Measurements from ENCODE around the gene DOK3. TPM values are rescaled to one million over a fixed set of nuclear protein-coding genes. Genes with fewer than 3 reads are reported as not detected.
A peak's percentile ranks its signal among the peaks of the same experiment; 100 is the strongest.

The DOK3 gene
- total and polyA plus RNA-seq, 2 of the 13 experiments (the other 11 are each of a cell fraction or from before 2014, with no cell fraction given) = 1.4 to 1.5 TPM

- TF ChIP-seq POLR2G (IDR thresholded peaks at IDR 0.05; ENCODE audit: low read depth, low read length) (0 out of 2 replicates have a peak, but pooled peaks have one; percentile 28), REXO4 (CRISPR knock-in tag; IDR thresholded peaks at IDR 0.05; ENCODE audit: borderline replicate concordance) (no peak), ZNF510 (CRISPR knock-in tag; IDR thresholded peaks at IDR 0.05; ENCODE audit: low read depth) (no peak), HNRNPH1 (optimal IDR thresholded peaks at IDR 0.05; ENCODE audit: low read depth, low read length) (no peak), ZFAT (CRISPR knock-in tag; conservative IDR thresholded peaks at IDR 0.05) (0 out of 2 replicates have a peak, but pooled peaks have one; percentile 2), RBM39 (IDR thresholded peaks at IDR 0.05; ENCODE audit: low read depth, low read length, poor library complexity, severe bottlenecking) (peak; percentile 85), RFX5 (IDR thresholded peaks at IDR 0.05; ENCODE audit: low read depth, low read length) (peak; percentile 67; the same call in 1 of the 2 replicates), JUN (CRISPR knock-in tag; IDR thresholded peaks at IDR 0.05) (peak; percentile 56; the same call in 1 of the 2 replicates), ETV6 (CRISPR knock-in tag; conservative IDR thresholded peaks at IDR 0.05) (no peak), ZNF660 (CRISPR knock-in tag; IDR thresholded peaks at IDR 0.05; ENCODE audit: borderline replicate concordance, low read depth) (no peak), HNF4A (CRISPR knock-in tag; IDR thresholded peaks at IDR 0.05) (peak; percentile 12; the same call in 1 of the 2 replicates)
- TF ChIP-seq, protein P1, sequence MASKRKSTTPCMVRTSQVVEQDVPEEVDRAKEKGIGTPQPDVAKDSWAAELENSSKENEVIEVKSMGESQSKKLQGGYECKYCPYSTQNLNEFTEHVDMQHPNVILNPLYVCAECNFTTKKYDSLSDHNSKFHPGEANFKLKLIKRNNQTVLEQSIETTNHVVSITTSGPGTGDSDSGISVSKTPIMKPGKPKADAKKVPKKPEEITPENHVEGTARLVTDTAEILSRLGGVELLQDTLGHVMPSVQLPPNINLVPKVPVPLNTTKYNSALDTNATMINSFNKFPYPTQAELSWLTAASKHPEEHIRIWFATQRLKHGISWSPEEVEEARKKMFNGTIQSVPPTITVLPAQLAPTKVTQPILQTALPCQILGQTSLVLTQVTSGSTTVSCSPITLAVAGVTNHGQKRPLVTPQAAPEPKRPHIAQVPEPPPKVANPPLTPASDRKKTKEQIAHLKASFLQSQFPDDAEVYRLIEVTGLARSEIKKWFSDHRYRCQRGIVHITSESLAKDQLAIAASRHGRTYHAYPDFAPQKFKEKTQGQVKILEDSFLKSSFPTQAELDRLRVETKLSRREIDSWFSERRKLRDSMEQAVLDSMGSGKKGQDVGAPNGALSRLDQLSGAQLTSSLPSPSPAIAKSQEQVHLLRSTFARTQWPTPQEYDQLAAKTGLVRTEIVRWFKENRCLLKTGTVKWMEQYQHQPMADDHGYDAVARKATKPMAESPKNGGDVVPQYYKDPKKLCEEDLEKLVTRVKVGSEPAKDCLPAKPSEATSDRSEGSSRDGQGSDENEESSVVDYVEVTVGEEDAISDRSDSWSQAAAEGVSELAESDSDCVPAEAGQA (IDR thresholded peaks at IDR 0.05; ENCODE audit: low read depth) = peak; percentile 79
- TF ChIP-seq, protein P1 (CRISPR knock-in tag; IDR thresholded peaks at IDR 0.05; ENCODE audit: borderline replicate concordance) = no peak
- TF ChIP-seq, protein P2, sequence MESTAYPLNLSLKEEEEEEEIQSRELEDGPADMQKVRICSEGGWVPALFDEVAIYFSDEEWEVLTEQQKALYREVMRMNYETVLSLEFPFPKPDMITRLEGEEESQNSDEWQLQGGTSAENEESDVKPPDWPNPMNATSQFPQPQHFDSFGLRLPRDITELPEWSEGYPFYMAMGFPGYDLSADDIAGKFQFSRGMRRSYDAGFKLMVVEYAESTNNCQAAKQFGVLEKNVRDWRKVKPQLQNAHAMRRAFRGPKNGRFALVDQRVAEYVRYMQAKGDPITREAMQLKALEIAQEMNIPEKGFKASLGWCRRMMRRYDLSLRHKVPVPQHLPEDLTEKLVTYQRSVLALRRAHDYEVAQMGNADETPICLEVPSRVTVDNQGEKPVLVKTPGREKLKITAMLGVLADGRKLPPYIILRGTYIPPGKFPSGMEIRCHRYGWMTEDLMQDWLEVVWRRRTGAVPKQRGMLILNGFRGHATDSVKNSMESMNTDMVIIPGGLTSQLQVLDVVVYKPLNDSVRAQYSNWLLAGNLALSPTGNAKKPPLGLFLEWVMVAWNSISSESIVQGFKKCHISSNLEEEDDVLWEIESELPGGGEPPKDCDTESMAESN (CRISPR knock-in tag; conservative IDR thresholded peaks at IDR 0.05) = 0 out of 2 replicates have a peak, but pooled peaks have one; percentile 46
- TF ChIP-seq, protein P3, sequence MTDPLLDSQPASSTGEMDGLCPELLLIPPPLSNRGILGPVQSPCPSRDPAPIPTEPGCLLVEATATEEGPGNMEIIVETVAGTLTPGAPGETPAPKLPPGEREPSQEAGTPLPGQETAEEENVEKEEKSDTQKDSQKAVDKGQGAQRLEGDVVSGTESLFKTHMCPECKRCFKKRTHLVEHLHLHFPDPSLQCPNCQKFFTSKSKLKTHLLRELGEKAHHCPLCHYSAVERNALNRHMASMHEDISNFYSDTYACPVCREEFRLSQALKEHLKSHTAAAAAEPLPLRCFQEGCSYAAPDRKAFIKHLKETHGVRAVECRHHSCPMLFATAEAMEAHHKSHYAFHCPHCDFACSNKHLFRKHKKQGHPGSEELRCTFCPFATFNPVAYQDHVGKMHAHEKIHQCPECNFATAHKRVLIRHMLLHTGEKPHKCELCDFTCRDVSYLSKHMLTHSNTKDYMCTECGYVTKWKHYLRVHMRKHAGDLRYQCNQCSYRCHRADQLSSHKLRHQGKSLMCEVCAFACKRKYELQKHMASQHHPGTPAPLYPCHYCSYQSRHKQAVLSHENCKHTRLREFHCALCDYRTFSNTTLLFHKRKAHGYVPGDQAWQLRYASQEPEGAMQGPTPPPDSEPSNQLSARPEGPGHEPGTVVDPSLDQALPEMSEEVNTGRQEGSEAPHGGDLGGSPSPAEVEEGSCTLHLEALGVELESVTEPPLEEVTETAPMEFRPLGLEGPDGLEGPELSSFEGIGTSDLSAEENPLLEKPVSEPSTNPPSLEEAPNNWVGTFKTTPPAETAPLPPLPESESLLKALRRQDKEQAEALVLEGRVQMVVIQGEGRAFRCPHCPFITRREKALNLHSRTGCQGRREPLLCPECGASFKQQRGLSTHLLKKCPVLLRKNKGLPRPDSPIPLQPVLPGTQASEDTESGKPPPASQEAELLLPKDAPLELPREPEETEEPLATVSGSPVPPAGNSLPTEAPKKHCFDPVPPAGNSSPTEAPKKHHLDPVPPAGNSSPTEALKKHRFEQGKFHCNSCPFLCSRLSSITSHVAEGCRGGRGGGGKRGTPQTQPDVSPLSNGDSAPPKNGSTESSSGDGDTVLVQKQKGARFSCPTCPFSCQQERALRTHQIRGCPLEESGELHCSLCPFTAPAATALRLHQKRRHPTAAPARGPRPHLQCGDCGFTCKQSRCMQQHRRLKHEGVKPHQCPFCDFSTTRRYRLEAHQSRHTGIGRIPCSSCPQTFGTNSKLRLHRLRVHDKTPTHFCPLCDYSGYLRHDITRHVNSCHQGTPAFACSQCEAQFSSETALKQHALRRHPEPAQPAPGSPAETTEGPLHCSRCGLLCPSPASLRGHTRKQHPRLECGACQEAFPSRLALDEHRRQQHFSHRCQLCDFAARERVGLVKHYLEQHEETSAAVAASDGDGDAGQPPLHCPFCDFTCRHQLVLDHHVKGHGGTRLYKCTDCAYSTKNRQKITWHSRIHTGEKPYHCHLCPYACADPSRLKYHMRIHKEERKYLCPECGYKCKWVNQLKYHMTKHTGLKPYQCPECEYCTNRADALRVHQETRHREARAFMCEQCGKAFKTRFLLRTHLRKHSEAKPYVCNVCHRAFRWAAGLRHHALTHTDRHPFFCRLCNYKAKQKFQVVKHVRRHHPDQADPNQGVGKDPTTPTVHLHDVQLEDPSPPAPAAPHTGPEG (CRISPR knock-in tag; IDR thresholded peaks at IDR 0.05) = 0 out of 2 replicates have a peak, but pooled peaks have one; percentile 22
These were observed 55.1 kb downstream of the DOK3 start (continued) for GRCh38 chr5:177454397-177455035.
